NT2/D1 (cell line): ENCODE measurements around the gene CEP164.

Source experiments
- DNase-seq: peaks from one replicate; pipeline ENCODE4 v3.0.0-alpha.2; 2011; ENCODE audit warnings: low read depth, low spot score
- H3K27me3 ChIP-seq: 2 replicates; pipeline ENCODE4 v1.6.0; 2011; ENCODE audit warnings: mild to moderate bottlenecking; ENCODE audit not compliant: insufficient read length, insufficient read depth
- H3K36me3 ChIP-seq: 2 replicates; pipeline ENCODE4 v1.6.1; 2011; ENCODE audit warnings: mild to moderate bottlenecking, low read length, mixed read lengths; ENCODE audit not compliant: insufficient read depth, insufficient read length
- H3K4me1 ChIP-seq: 2 replicates; pipeline ENCODE4 v1.5.1; 2011; ENCODE audit not compliant: insufficient read depth, insufficient read length
- H3K4me3 ChIP-seq: 2 replicates; pipeline ENCODE4 v1.5.1; 2011; ENCODE audit warnings: low read depth; ENCODE audit not compliant: insufficient read length
- H3K9ac ChIP-seq: 2 replicates; pipeline ENCODE4 v1.6.0; 2011; ENCODE audit warnings: low read depth; ENCODE audit not compliant: insufficient read length
- H3K9me3 ChIP-seq: 2 replicates; pipeline ENCODE4 v1.5.1; 2011; ENCODE audit warnings: mild to moderate bottlenecking, low read length; ENCODE audit not compliant: insufficient read depth
- SUZ12 ChIP-seq: IDR thresholded peaks from 2 replicates; pipeline ENCODE4 v1.6.1; 2011; ENCODE audit not compliant: insufficient read length, insufficient read depth; ENCODE audit errors: extremely low read depth
- YY1 ChIP-seq: IDR thresholded peaks from 2 replicates; pipeline ENCODE4 v1.6.1; 2011; ENCODE audit not compliant: insufficient read length, insufficient read depth
- ZNF274 ChIP-seq: IDR thresholded peaks from 2 replicates; pipeline ENCODE4 v1.6.1; 2011; ENCODE audit warnings: mild to moderate bottlenecking, low read depth, low read length

The CEP164 gene

GRCh38 chr11:117305145-117305544, 22.5 kb upstream of the CEP164 start:
- no peak for DNase-seq
- Histone ChIP-seq H3K4me1 (peaks cover 3% of the 10 kb centered on the region), H3K36me3 (peaks cover 2% of the 10 kb centered on the region), H3K27me3 (no peaks in the 10 kb centered on the region), H3K4me3 (no peak overlapping the region), H3K9ac (no peak overlapping the region), H3K9me3 (no peaks in the 10 kb centered on the region)
- TF ChIP-seq SUZ12 (no peak), ZNF274 (no peak), YY1 (no peak)

- no peak overlapping the region for H3K4me3 ChIP-seq
- no peak for DNase-seq
- H3K27me3 ChIP-seq: no peaks in the 10 kb centered on the region
- H3K36me3 ChIP-seq: peaks cover 2% of the 10 kb centered on the region
- H3K4me1 ChIP-seq: peaks cover 7% of the 10 kb centered on the region
- no peak overlapping the region for H3K9ac ChIP-seq
- H3K9me3 ChIP-seq: no peaks in the 10 kb centered on the region
- TF ChIP-seq YY1: no peak
- TF ChIP-seq ZNF274: no peak
- TF ChIP-seq SUZ12: no peak
Observed at GRCh38 chr11:117309310-117309709, 18.3 kb upstream of the CEP164 start.

- Histone ChIP-seq H3K4me1 (peaks cover 6% of the 10 kb centered on the region), H3K36me3 (no peaks in the 10 kb centered on the region), H3K9ac (no peak overlapping the region), H3K4me3 (no peak overlapping the region), H3K9me3 (no peaks in the 10 kb centered on the region), H3K27me3 (no peaks in the 10 kb centered on the region)
- no peak for TF ChIP-seq ZNF274
- TF ChIP-seq YY1: no peak
- no peak for TF ChIP-seq SUZ12
- no peak for DNase-seq
Observed at GRCh38 chr11:117313091-117313490, 14.6 kb upstream of the CEP164 start.

- peak overlapping the region; percentile 21 for H3K4me3 ChIP-seq
- TF ChIP-seq ZNF274 (no peak), SUZ12 (no peak), YY1 (no peak)
- H3K4me1 ChIP-seq: peaks cover 6% of the 10 kb centered on the region
- H3K27me3 ChIP-seq: no peaks in the 10 kb centered on the region
- H3K9ac ChIP-seq: peak overlapping the region; percentile 82
- no peaks in the 10 kb centered on the region for H3K36me3 ChIP-seq
- no peak for DNase-seq
- H3K9me3 ChIP-seq: no peaks in the 10 kb centered on the region
Observed at GRCh38 chr11:117313828-117314768, 13.6 kb upstream of the CEP164 start.

- peak overlapping the region; percentile 58 for H3K4me3 ChIP-seq
Observed at GRCh38 chr11:117314840-117315239, 12.8 kb upstream of the CEP164 start.

GRCh38 chr11:117315285-117316196, 12.1 kb upstream of the CEP164 start:
- Histone ChIP-seq H3K4me1 (peaks cover 6% of the 10 kb centered on the region), H3K9me3 (no peaks in the 10 kb centered on the region), H3K27me3 (no peaks in the 10 kb centered on the region), H3K4me3 (peak overlapping the region; percentile 58), H3K36me3 (no peaks in the 10 kb centered on the region), H3K9ac (peak overlapping the region; percentile 82)
- DNase-seq: no peak
- no peak for TF ChIP-seq YY1
- no peak for TF ChIP-seq ZNF274
- no peak for TF ChIP-seq SUZ12

More at GRCh38 chr11:117314840-117315239, 12.8 kb upstream of the CEP164 start:
- Histone ChIP-seq H3K9me3 (no peaks in the 10 kb centered on the region), H3K9ac (peak overlapping the region; percentile 82), H3K36me3 (no peaks in the 10 kb centered on the region), H3K4me1 (peaks cover 6% of the 10 kb centered on the region), H3K27me3 (no peaks in the 10 kb centered on the region)
- DNase-seq: no peak
- TF ChIP-seq ZNF274 (no peak), SUZ12 (no peak), YY1 (no peak)
